ENCODE data around the gene OR5H14. TPM values are rescaled to one million over a fixed set of nuclear protein-coding genes. Genes with fewer than 3 reads are reported as not detected.

OR5H14 gene
- total RNA-seq, 2 experiments from 2014 or later: not detected

Other genes starting within 250 kb of the OR5H14 start
- gene RIOX2, start 175.0 kb upstream of the OR5H14 start, total RNA-seq: 10 to 100 TPM; 26.3 to 32.6 TPM
- gene GABRR3, start 112.2 kb upstream of the OR5H14 start, total RNA-seq: not detected
- gene OR5AC2, start 60.3 kb upstream of the OR5H14 start, total RNA-seq: not detected
- not detected for gene OR5H1, start 16.8 kb upstream of the OR5H14 start, total RNA-seq
- gene OR5H15, start 19.2 kb downstream of the OR5H14 start, total RNA-seq: not detected
- gene OR5H6, start 116.8 kb downstream of the OR5H14 start, total RNA-seq: not detected
- gene OR5H2, start 135.0 kb downstream of the OR5H14 start, total RNA-seq: not detected
- gene OR5K4, start 206.4 kb downstream of the OR5H14 start, total RNA-seq: not detected
- not detected for gene OR5K3, start 243.2 kb downstream of the OR5H14 start, total RNA-seq